Epithelial cell of prostate (primary cell): ENCODE results near the gene PTX3.

Experiments used
- DNase-seq: peaks from one replicate; pipeline ENCODE4 v3.0.0-alpha.2; 2011; ENCODE audit warnings: low read depth, low spot score
- H3K27ac ChIP-seq: fragments of 450-650 bp; 2 replicates; pipeline ENCODE4 v1.5.1; 2017; ENCODE audit warnings: mild to moderate bottlenecking

PTX3 gene

GRCh38 chr3:157436583-157437291 is at the start of gene PTX3:
Gene PTX3 (plus strand): TSS chr3:157436850. CDS start chr3:157436934, 84 bp downstream.
- H3K27ac ChIP-seq: no peak within 1 kb of the TSS
- no peak for DNase-seq

GRCh38 chr3:157387708-157388435 is 48.8 kb upstream of the PTX3 start:
- DNase-seq: no peak
- no peak overlapping the region for H3K27ac ChIP-seq

- no peak overlapping the region for H3K27ac ChIP-seq
- no peak for DNase-seq
These were observed 47.7 kb upstream of the PTX3 start for GRCh38 chr3:157388976-157389375.

DNA sequence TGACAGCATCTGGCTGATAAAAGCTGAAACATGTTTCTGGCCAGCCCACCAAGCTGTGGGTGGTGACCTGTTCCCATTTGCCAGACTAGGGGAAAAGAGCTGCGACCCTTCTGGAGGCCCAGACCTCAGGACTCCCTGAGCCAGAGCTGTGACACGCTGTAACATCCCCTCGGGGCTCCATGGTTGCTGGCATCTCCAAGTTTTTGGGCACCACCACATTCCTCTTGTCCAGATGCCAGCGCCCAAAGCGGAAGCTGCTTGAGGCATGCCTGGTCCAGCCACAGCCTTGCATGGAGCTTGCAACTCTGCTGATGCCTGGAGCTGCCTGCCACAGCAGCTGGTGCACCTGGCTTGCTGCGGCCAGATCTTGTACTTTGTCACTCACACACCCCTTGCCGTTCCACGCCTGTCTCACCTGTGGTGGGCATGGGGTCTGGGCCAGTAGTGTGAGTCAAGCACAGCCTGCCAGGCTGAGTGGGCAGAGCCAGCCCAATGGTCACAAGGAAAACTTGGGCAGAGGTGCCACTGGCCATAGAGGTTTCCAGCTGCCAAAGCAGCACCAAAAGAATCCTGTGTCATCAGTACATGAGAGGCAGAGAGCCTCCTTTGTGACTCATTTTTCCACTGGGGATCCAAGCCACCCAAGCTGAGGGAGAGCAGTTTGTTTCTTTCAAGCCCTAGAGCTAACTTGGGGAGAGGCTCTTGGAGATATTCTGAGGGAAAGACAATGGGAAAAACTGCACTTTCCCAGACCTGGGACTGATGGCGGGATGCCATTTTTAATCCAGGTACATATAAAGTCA is 45.7 kb upstream of the PTX3 start:
- no peak overlapping the region for H3K27ac ChIP-seq
- DNase-seq: no peak

DNA sequence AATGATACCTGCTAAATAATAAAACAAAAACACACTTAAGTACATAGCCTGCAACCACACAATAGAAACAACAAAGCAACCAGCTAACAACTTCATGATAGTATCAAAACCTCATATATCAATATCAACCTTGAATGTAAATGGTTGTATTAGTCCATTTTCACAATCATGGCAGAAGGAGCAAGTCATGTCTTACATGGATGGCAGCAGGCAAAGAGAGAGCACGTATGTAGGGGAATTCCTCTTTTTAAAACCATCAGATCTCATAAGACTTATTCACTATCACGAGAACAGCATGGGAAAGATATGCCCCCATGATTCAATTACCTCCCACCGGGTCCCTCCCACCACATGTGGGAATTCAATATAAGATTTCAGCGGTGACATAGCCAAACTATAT is 44.5 kb upstream of the PTX3 start:
- no peak for DNase-seq

GRCh38 chr3:157393113-157393512 is 43.5 kb upstream of the PTX3 start:
- no peak for DNase-seq
- no peak overlapping the region for H3K27ac ChIP-seq

More for the DNA sequence above, 44.5 kb upstream of the PTX3 start:
- H3K27ac ChIP-seq: no peak overlapping the region

- no peak overlapping the region for H3K27ac ChIP-seq
- DNase-seq: no peak
These were observed 42.2 kb upstream of the PTX3 start for GRCh38 chr3:157394411-157394810.

DNA sequence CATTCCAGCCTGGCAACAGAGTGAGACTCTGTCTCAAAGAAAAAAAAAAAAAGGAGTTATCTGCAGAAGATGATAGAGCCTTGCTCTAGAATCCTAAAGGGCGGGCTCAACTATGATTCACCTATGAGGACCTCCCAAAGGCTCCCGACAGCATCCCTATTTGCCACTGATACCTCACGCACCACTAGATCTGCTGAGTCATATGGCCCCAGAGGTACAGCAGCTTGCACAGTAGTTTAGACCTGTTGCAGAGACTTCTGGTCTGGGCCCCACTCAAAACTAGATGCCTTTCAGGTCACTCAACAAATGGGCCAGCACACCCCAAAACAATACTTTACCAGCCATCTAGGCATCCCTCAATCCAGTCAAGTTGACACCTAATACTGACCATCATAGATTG is 38.1 kb upstream of the PTX3 start:
- no peak overlapping the region for H3K27ac ChIP-seq
- no peak for DNase-seq

DNA sequence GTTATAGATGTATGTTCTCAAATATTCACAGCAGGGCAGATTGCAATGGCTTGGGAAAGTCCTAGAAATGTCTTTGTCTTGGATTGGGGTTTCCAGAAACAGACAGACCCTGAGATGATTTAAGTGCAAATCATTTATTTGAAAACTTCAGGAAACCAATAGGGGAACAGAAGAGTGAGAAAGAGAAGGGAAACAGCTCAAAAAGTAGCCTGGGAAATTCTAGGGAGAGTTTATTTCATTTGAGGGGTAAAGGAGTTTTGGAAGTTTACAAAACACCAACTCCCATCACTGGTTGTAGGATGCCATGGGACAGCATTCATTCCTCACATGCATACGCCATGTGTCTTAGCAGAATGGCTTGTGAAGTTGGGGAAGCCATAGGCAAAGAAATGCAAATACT is 32.3 kb upstream of the PTX3 start:
- DNase-seq: no peak

GRCh38 chr3:157405457-157405856 is 31.2 kb upstream of the PTX3 start:
- H3K27ac ChIP-seq: no peak overlapping the region
- DNase-seq: no peak

More for the DNA sequence above, 32.3 kb upstream of the PTX3 start:
- no peak overlapping the region for H3K27ac ChIP-seq

DNA sequence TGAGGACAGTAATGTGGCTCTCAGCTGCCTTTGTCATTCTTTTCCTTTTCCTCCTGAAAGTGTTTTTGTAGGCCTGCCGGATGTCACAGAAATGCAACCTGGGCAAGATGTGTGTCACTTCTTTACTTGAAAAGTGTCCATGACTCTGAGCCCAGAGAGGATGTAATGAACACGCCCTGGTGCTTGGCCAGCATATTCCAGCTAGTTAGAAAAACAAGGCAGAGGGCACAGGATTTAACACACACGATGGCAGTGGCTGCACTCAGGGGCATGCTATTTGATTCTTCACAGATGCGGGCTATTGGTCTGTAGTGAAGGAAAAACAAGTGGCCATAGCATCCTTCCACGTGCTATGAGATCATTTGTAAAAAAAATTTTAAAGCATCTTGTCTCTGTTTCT is 30.3 kb upstream of the PTX3 start:
- no peak for DNase-seq
- no peak overlapping the region for H3K27ac ChIP-seq

DNA sequence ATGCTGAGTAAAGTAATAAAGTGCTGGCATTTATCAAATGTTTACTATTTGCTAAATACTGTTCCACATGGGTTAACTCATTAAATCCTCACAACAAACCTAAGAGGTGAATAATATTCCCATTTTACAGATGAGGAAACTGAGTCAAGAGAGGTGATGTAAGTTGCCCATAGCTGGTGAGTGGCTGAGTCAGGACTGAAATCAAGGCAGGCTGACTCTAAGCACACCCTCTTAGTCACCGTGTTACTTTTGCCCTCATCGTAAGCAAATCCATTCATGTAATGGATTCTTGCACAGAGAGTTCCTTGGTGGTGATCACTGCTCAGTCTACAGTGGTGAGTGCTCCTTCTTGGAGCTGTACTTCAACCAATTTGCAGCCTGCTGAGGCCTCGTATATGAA is 28.9 kb upstream of the PTX3 start:
- peak overlapping the region; percentile 49 for H3K27ac ChIP-seq
- DNase-seq: no peak

GRCh38 chr3:157408499-157409149 is 28.0 kb upstream of the PTX3 start:
- peak; percentile 31 for DNase-seq
- peak overlapping the region; percentile 49 for H3K27ac ChIP-seq

DNA sequence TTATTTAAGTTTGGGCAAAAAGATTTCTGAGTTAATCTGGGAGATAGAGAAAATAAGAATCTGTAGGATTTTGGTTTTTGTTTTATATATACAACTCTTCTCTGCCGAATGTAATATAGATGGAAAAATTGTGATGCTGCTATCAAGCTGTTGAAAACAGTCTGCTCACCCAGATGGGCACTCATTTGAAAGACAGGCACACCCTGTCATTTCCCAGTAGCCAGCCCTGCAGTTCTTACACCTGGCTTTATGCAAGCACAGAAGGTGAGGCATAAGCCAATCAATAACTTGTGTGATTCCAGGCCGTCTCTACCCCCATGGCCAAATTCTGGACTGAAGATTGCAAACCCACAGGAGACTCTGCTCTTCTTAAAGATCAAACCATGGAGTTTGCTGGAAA is 27.1 kb upstream of the PTX3 start:
- DNase-seq: no peak
- H3K27ac ChIP-seq: peak overlapping the region; percentile 49

DNA sequence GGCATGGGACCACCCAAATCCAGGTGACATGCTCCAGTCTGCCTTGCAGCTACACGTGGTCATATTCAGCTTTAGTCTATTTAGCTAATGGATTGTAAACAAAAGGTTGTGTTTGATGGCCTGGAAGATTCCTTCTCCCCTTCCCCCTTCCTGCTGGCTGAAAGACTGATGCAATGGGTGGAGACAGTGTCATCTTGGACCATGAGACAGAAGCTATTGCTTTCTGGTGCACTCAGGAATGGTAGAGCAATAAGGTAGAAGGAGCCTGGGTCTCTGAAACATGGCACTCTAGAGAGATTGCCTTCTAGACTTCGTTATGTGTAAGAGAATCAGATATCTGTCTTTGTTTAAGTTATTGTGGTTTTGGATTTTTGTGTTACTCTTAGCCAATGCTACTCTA is 25.7 kb upstream of the PTX3 start:
- DNase-seq: no peak
- no peak overlapping the region for H3K27ac ChIP-seq

DNA sequence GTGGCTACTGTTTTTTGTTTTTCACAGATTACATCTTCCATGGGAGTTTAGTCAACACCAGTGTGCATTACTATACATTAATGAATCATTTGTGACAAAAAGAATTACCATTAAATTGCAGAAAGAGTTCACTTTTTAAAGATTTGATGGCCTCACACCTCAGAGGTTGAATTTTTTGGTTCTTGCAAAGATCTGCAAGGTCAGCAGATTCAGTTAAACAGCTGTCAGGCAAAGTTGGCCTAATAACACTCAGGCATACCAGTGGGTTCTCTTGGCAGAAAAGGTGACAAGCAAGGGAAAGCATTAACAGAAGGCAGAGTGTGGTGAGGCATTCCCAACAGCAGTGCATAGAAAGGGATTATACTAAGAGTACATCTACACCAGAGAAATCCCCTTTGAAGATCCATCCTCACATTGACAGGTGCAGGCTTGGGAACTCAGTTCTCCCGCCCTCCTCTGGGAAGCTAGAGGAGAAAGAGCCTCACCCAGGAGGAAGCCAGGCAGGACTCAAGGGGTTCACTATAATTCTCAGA is 24.3 kb upstream of the PTX3 start:
- DNase-seq: no peak

DNA sequence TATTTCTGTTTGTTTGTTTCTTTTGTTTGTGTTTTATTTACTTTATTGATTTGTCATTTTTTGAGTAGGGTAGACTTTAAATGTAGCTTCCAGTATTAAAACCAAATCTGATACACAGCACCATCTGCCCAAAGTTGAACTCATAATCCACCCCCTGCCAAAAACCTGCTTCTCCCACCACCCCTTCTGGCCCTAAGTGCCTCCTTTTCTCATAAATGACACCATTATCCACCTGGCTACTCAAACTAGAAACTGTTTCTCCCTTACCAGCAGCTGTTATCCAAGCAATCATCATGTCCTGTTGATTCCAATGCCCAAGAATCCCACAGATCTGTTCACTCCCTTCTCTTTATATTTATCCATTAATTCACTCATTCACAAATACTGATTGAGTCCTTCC is 21.8 kb upstream of the PTX3 start:
- no peak overlapping the region for H3K27ac ChIP-seq
- no peak for DNase-seq

More for the DNA sequence above, 24.3 kb upstream of the PTX3 start:
- H3K27ac ChIP-seq: no peak overlapping the region

GRCh38 chr3:157416347-157417087 is 20.1 kb upstream of the PTX3 start:
- H3K27ac ChIP-seq: no peak overlapping the region
- no peak for DNase-seq

DNA sequence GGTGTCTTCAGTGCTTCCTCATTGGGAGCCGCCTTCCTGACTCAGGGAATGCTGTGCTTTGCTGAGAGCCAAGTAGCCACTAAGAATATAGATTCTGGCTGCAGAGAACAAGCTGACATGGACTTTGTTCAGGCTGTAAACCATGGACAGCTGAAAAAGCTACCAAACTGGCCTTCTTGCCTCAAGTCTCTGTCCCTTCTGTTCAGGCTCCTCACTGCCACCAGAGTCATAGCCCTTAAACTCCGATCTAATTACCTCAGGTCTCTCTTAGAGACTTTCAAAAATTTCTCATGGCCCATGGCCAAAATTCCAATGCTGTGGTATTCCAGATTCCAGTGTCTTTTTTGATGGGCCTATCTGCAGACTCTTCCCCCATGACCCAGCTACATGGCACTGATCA is 19.4 kb upstream of the PTX3 start:
- H3K27ac ChIP-seq: no peak overlapping the region
- no peak for DNase-seq

DNA sequence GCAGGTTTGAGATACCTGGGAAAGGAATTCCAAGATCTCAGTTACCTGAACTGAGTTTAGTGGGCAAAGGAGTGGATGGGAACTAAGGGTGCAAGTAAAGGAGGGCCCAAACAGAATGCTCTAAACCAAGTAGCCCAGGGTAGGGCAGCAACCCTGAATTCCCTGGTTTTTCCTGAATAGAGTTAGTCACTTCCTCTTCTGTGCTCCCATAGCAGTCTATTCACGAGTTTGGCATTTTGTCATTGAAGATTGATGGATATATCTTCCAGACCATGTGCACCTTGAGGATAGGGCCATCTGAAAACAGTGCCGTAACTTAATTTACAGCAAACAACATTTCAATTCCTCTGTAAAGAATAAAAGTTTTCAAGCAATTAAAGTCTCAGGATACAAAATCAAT is 18.5 kb upstream of the PTX3 start:
- H3K27ac ChIP-seq: no peak overlapping the region
- no peak for DNase-seq
